Prostate gland (tissue), 2 donors: ENCODE results near the gene TEAD3. TPM values are rescaled to one million over a fixed set of nuclear protein-coding genes. Genes with fewer than 3 reads are reported as not detected.

Experiments
- DNase-seq: peaks from one replicate; pipeline ENCODE4 v3.0.0-alpha.2; 2019; ENCODE audit warnings: low spot score
- H3K27ac ChIP-seq, 2 donors: fragments of 200-600 bp; sonication (generic); 2 replicates each; pipeline ENCODE4 v1.5.1; 2017 to 2019
- H3K27me3 ChIP-seq: fragments of 200-600 bp; sonication (generic); replicated peaks from 2 replicates; pipeline ENCODE4 v1.5.1; 2019; ENCODE audit not compliant: insufficient read depth
- H3K36me3 ChIP-seq, 2 donors: fragments of 200-600 bp; sonication (generic); 1 replicate in 1 of 2; 2 replicates in 1 of 2; pipeline versions ENCODE4 v1.5.1 to v1.8.1; 2017 to 2019
- H3K4me1 ChIP-seq: fragments of 200-600 bp; sonication (generic); replicated peaks from 2 replicates; pipeline ENCODE4 v1.5.1; 2019
- H3K4me3 ChIP-seq, 2 donors: fragments of 200-600 bp; sonication (generic); 2 replicates each; pipeline ENCODE4 v1.5.1; 2017 to 2019
- H3K9me3 ChIP-seq: fragments of 200-600 bp; sonication (generic); 2 replicates; pipeline ENCODE4 v1.5.1; 2017
- CTCF ChIP-seq, 4 experiments: fragments of 200-600 bp in 2 of 4; fragments of 450-650 bp in 2 of 4; sonication (generic) in 2 of 4; IDR thresholded peaks; 1 replicate in 3 of 4; 2 replicates in 1 of 4; pipeline ENCODE4 v1.5.1; 2016 to 2019; ENCODE audit warnings: antibody characterized with exemption in 4 of 4, mild to moderate bottlenecking in 2 of 4, moderate library complexity in 2 of 4
- POLR2A ChIP-seq: fragments of 450-650 bp; IDR thresholded peaks from one replicate; pipeline ENCODE4 v1.6.1; 2016; ENCODE audit warnings: antibody characterized with exemption, mild to moderate bottlenecking
- POLR2AphosphoS5 ChIP-seq: sonication (generic); formaldehyde crosslinking; IDR thresholded peaks from one replicate; pipeline ENCODE4 v1.6.1; 2017; ENCODE audit warnings: antibody characterized with exemption
- WGBS: methylation state at CpG from one replicate; pipeline ENCODE4 v1.1.5; 2018; 5-methylcytosine and 5-hydroxymethylcytosine counted together
- intact Hi-C: fragments of 100-400 bp; cut with DNase I; formaldehyde crosslinking; loops from one replicate; pipeline ENCODE4 v1.14.2; 2022
- total RNA-seq, 2 donors: library from RNA; depleted of rRNA; stranded (reverse); fragments of >200 nt; gene quantifications; one replicate each; pipeline ENCODE4 v1.1.0, GENCODE V29; 2016

TEAD3 gene
- total RNA-seq, 2 donors from 2014 or later = 34.1 to 41.1 TPM

- no peak for DNase-seq
- Histone ChIP-seq H3K27me3 (no peaks in the 10 kb centered on the region), H3K9me3 (no peaks in the 10 kb centered on the region), H3K36me3 (no peaks in the 10 kb centered on the region), H3K4me3 (no peak overlapping the region), H3K27ac (peak overlapping the region; percentile 95 to 98), H3K4me1 (peaks cover 60% of the 10 kb centered on the region)
- intact Hi-C loops = no loop called here
- 56% methylated on average over 1 of the region's 1 CpG for WGBS
- TF ChIP-seq POLR2AphosphoS5 = no peak
- no peak for TF ChIP-seq CTCF (IDR thresholded peaks at IDR 0.05)
- TF ChIP-seq POLR2A = no peak
These were observed 7.8 kb downstream of the TEAD3 start for GRCh38 chr6:35489066-35489465.

GRCh38 chr6:35488517-35488862 lies 8.4 kb downstream of the TEAD3 start:
- WGBS = 52% methylated on average over 9 of the region's 9 CpGs
- peaks cover 56% of the 10 kb centered on the region for H3K4me1 ChIP-seq
- peak overlapping the region; percentile 95 to 98 for H3K27ac ChIP-seq
- DNase-seq = no peak
- intact Hi-C loops = no loop called here
- no peaks in the 10 kb centered on the region for H3K9me3 ChIP-seq
- TF ChIP-seq POLR2AphosphoS5 = no peak
- TF ChIP-seq CTCF (IDR thresholded peaks at IDR 0.05) = no peak
- no peak for TF ChIP-seq POLR2A
- H3K36me3 ChIP-seq = no peaks in the 10 kb centered on the region
- H3K27me3 ChIP-seq = no peaks in the 10 kb centered on the region
- no peak overlapping the region for H3K4me3 ChIP-seq

GRCh38 chr6:35487658-35488516 lies 9.0 kb downstream of the TEAD3 start:
- Histone ChIP-seq H3K27ac (peak overlapping the region; percentile 95 to 98), H3K27me3 (no peaks in the 10 kb centered on the region), H3K4me1 (peaks cover 54% of the 10 kb centered on the region), H3K9me3 (no peaks in the 10 kb centered on the region), H3K4me3 (no peak overlapping the region), H3K36me3 (no peaks in the 10 kb centered on the region)
- DNase-seq = peak; percentile 86
- 16% methylated on average over 9 of the region's 9 CpGs for WGBS
- intact Hi-C loops = no loop called here
- TF ChIP-seq POLR2A (peak; percentile 43), CTCF (IDR thresholded peaks at IDR 0.05) (no peak), POLR2AphosphoS5 (peak; percentile 67)

- WGBS = 40% methylated on average over 39 of the region's 61 CpGs
- intact Hi-C loops = no loop called here
- Histone ChIP-seq H3K36me3 (peaks cover 0 to 3% of the 10 kb centered on the region in 2 donors), H3K9me3 (no peaks in the 10 kb centered on the region), H3K4me3 (peak overlapping the region in 1 of 2 donors; percentile 30), H3K27me3 (no peaks in the 10 kb centered on the region), H3K27ac (peak overlapping the region; percentile 95 to 98), H3K4me1 (peaks cover 39% of the 10 kb centered on the region)
- DNase-seq = peak; percentile 94
- TF ChIP-seq POLR2AphosphoS5 (peak; percentile 94), CTCF (IDR thresholded peaks at IDR 0.05) (no peak), POLR2A (peak; percentile 59)
These were observed 10.6 kb downstream of the TEAD3 start for GRCh38 chr6:35486005-35486925.
